DND-41 (cell line): ENCODE results near the gene ZEB1.

Source experiments
- ATAC-seq: fragments of 200-7000 bp; cut with Tn5 transposase; 3 replicates; pipeline ENCODE4 v1.9.1; 2021; ENCODE audit warnings: low read depth; ENCODE audit not compliant: insufficient read depth
- DNase-seq: peaks from one replicate; pipeline ENCODE4 v3.0.0-alpha.2; 2020
- H2AFZ ChIP-seq: 2 replicates; pipeline ENCODE4 v1.6.0; 2012; ENCODE audit warnings: low read depth, low read length
- H3K27ac ChIP-seq: 2 replicates; pipeline ENCODE4 v1.5.1; 2012; ENCODE audit warnings: low read length, inconsistent platforms
- H3K27me3 ChIP-seq: fragments of 200-600 bp; sonication (generic); 2 replicates; pipeline ENCODE4 v1.6.0; 2012; ENCODE audit warnings: low read length, mild to moderate bottlenecking, inconsistent platforms; ENCODE audit not compliant: insufficient read depth, poor library complexity
- H3K36me3 ChIP-seq: 2 replicates; pipeline ENCODE4 v1.5.1; 2012; ENCODE audit warnings: low read length, inconsistent platforms; ENCODE audit not compliant: insufficient read depth
- H3K4me1 ChIP-seq: 2 replicates; pipeline ENCODE4 v1.5.1; 2012; ENCODE audit warnings: mild to moderate bottlenecking, low read length; ENCODE audit not compliant: insufficient read depth
- H3K4me2 ChIP-seq: 2 replicates; pipeline ENCODE4 v1.6.0; 2012; ENCODE audit warnings: mild to moderate bottlenecking, moderate library complexity, low read length, inconsistent platforms; ENCODE audit not compliant: insufficient read depth
- H3K4me3 ChIP-seq, 2 experiments: fragments of 200-600 bp in 1 of 2; shearing (Covaris generic) in 1 of 2; 2 replicates each; pipeline ENCODE4 v1.5.1; 2012 to 2016; ENCODE audit warnings: inconsistent platforms in 2 of 2, low read length in 2 of 2, mild to moderate bottlenecking in 2 of 2, low read depth in 1 of 2, moderate library complexity in 1 of 2
- H3K79me2 ChIP-seq: 2 replicates; pipeline ENCODE4 v1.6.0; 2012; ENCODE audit warnings: low read length, inconsistent platforms; ENCODE audit not compliant: insufficient read depth
- H3K9ac ChIP-seq: 2 replicates; pipeline ENCODE4 v1.6.0; 2012; ENCODE audit warnings: low read depth, mild to moderate bottlenecking, inconsistent platforms, low read length, moderate library complexity
- H3K9me3 ChIP-seq: 2 replicates; pipeline ENCODE4 v1.5.1; 2012; ENCODE audit warnings: low read length, moderate library complexity, mild to moderate bottlenecking, inconsistent platforms; ENCODE audit not compliant: insufficient read depth, severe bottlenecking
- H4K20me1 ChIP-seq: 2 replicates; pipeline ENCODE4 v1.6.0; 2012; ENCODE audit warnings: low read length; ENCODE audit not compliant: insufficient read depth
- EZH2 ChIP-seq: IDR thresholded peaks from 3 replicates; pipeline ENCODE4 v1.6.1; 2012; ENCODE audit warnings: borderline replicate concordance, low read depth, mild to moderate bottlenecking, moderate library complexity, low read length, inconsistent platforms; ENCODE audit not compliant: severe bottlenecking
- TF ChIP-seq, protein P1 (sequence below): IDR thresholded peaks from 2 replicates; pipeline ENCODE4 v1.5.1; 2012; ENCODE audit warnings: borderline replicate concordance, low read length, moderate library complexity, mild to moderate bottlenecking; ENCODE audit not compliant: poor library complexity, severe bottlenecking; ENCODE audit errors: extremely low read depth

The ZEB1 gene

DNA sequence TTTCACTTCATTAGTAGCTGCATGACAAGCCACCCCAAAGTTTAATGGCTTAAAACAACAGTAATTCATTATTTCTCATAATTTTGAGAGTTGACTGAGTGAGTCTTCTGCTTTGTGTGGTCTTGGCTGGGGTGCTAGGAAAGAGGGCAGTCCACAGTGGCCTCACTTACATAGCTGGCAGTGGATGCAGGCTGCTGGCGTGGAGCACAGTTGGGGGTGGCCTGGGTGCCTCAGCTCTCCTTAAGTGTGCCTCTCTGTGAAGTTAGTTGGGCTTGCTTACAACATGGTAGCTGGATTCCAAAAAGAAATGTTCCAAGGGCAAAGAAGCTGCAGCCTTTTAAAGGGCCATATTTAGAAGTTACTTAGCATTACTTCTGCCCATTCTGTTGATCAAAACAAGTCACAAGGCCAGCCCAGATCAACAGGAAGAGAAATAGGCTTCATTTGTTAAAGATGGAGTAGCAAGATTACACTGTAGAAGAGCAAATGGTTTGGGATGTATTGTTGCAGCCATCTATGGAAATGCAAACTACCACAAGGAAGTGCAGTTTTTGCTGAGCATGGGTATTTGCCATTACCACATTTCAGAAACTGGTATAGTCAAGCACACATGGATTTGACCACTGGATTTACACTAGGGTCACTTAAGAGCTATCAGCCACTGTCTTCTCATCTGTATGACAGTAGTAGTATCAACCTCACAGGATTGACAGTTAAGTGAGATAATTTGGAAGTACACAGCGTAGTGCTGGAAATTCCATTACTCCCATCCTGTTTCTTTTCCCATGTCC is 33.6 kb downstream of the ZEB1 start:
- Histone ChIP-seq H3K9ac (no peak overlapping the region), H4K20me1 (peaks cover 54% of the 10 kb centered on the region), H3K79me2 (peaks cover 100% of the 10 kb centered on the region), H3K36me3 (peaks cover 23% of the 10 kb centered on the region; the same call in 1 of the 2 replicates), H3K4me2 (no peak overlapping the region), H3K9me3 (peaks cover 2% of the 10 kb centered on the region), H3K27ac (0 out of 2 replicates have a peak overlapping the region, but pooled peaks have one; percentile 23), H3K27me3 (no peaks in the 10 kb centered on the region), H3K4me3 (no peak overlapping the region), H2AFZ (no peak overlapping the region), H3K4me1 (peaks cover 10% of the 10 kb centered on the region; the same call in 1 of the 2 replicates)
- no peak for DNase-seq
- ATAC-seq = peak; percentile 35; the same call in 2 of the 3 replicates
- TF ChIP-seq EZH2 = no peak
- TF ChIP-seq, protein P1, sequence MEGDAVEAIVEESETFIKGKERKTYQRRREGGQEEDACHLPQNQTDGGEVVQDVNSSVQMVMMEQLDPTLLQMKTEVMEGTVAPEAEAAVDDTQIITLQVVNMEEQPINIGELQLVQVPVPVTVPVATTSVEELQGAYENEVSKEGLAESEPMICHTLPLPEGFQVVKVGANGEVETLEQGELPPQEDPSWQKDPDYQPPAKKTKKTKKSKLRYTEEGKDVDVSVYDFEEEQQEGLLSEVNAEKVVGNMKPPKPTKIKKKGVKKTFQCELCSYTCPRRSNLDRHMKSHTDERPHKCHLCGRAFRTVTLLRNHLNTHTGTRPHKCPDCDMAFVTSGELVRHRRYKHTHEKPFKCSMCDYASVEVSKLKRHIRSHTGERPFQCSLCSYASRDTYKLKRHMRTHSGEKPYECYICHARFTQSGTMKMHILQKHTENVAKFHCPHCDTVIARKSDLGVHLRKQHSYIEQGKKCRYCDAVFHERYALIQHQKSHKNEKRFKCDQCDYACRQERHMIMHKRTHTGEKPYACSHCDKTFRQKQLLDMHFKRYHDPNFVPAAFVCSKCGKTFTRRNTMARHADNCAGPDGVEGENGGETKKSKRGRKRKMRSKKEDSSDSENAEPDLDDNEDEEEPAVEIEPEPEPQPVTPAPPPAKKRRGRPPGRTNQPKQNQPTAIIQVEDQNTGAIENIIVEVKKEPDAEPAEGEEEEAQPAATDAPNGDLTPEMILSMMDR = no peak

DNA sequence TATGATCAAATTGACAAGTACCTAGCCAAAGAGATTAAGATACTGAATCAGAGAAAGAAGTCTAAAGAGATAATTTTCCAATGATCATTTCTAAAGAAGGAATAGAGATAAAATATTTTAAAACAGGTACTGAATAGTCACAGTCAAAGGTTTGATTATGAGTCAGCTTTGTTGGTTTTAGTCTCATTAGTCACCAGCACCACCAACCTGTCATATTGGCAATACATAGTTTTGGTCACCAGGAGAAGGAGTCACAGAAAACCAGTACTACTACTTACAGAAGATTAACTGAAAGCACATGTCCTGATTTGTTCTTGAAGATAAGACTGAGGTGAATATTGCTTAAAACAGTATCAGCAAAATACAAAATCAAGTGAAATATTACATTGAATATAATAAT is 34.6 kb downstream of the ZEB1 start:
- Histone ChIP-seq H3K9me3 (peaks cover 10% of the 10 kb centered on the region), H3K79me2 (peaks cover 100% of the 10 kb centered on the region), H3K9ac (no peak overlapping the region), H4K20me1 (peaks cover 53% of the 10 kb centered on the region), H3K27me3 (no peaks in the 10 kb centered on the region), H2AFZ (no peak overlapping the region), H3K27ac (no peak overlapping the region), H3K4me1 (peaks cover 6% of the 10 kb centered on the region; the same call in 1 of the 2 replicates), H3K36me3 (peaks cover 30% of the 10 kb centered on the region), H3K4me3 (no peak overlapping the region), H3K4me2 (no peak overlapping the region)
- no peak for TF ChIP-seq EZH2
- TF ChIP-seq, protein P1 = no peak
- ATAC-seq (peak; percentile 50; the same call in 2 of the 3 replicates), DNase-seq (no peak)

DNA sequence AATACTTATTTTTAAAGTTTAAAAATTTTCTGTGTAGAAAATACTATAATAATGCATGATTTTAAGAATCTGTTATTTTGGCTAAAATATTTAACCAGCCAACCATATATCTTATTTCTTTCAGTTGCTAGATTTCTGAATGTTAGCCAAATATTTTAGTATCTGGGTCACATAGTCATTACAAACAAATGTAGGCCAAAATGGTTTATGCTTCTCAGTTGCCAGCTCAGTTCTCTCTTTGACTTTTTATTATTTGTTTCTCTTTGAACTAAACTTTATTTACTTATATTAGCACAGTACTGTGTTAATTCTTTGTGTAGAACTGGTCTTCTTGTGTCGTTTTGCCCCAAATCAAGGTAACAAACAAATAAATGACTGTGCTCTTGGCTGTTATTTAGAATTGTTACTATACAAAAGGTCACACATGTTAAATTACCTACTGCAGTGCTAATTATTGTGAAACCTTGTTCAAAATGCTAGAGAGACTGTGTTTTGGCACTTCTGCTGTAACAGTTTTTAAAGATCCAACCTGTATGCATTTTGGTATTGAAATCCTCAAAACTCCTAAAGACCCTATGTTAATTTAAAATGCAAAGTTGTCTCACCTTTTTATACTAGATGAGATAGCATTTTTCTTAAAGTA is 39.8 kb downstream of the ZEB1 start:
- Histone ChIP-seq H3K9ac (no peak overlapping the region), H4K20me1 (peaks cover 35% of the 10 kb centered on the region), H3K4me3 (no peak overlapping the region), H3K9me3 (peaks cover 36% of the 10 kb centered on the region), H3K27ac (no peak overlapping the region), H3K27me3 (no peaks in the 10 kb centered on the region), H3K79me2 (peaks cover 99% of the 10 kb centered on the region), H2AFZ (no peak overlapping the region), H3K4me1 (no peaks in the 10 kb centered on the region), H3K36me3 (peaks cover 74% of the 10 kb centered on the region), H3K4me2 (no peak overlapping the region)
- DNase-seq (no peak), ATAC-seq (no peak)
- TF ChIP-seq EZH2 = no peak
- TF ChIP-seq, protein P1 = no peak
